GM12878 (cell line): ENCODE measurements around the gene STK17A. TPM values are rescaled to one million over a fixed set of nuclear protein-coding genes. Genes with fewer than 3 reads are reported as not detected.

Source experiments
- E2F8 ChIP-seq: fragments of 450-650 bp; IDR thresholded peaks from 2 replicates; pipeline ENCODE4 v1.6.1; 2018; ENCODE audit warnings: mild to moderate bottlenecking, low read depth, moderate library complexity; ENCODE audit not compliant: partially characterized antibody
- IRF5 ChIP-seq: fragments of 450-650 bp; IDR thresholded peaks from 2 replicates; pipeline ENCODE4 v1.6.1; 2017; ENCODE audit warnings: borderline replicate concordance
- KLF5 ChIP-seq: fragments of 450-650 bp; IDR thresholded peaks from 2 replicates; pipeline ENCODE4 v1.6.1; 2014; ENCODE audit warnings: mild to moderate bottlenecking; ENCODE audit not compliant: partially characterized antibody
- MTA2 ChIP-seq: fragments of 450-650 bp; IDR thresholded peaks from 2 replicates; pipeline ENCODE4 v1.6.1; 2016; ENCODE audit warnings: low read depth, mild to moderate bottlenecking, moderate library complexity
- NFIC ChIP-seq: IDR thresholded peaks from 2 replicates; pipeline ENCODE4 v1.6.1; 2012; ENCODE audit warnings: low read depth, mild to moderate bottlenecking, inconsistent platforms, low read length, moderate library complexity
- POLR2A ChIP-seq: IDR thresholded peaks from 2 replicates; pipeline ENCODE4 v1.6.1; 2011; ENCODE audit warnings: low read depth, mild to moderate bottlenecking, low read length
- RAD21 ChIP-seq: IDR thresholded peaks from 2 replicates; pipeline ENCODE4 v1.6.1; 2011; ENCODE audit warnings: mild to moderate bottlenecking, low read depth, low read length, moderate library complexity; ENCODE audit not compliant: insufficient read depth
- RAD51 ChIP-seq: fragments of 450-650 bp; IDR thresholded peaks from 2 replicates; pipeline ENCODE4 v1.6.1; 2016; ENCODE audit warnings: moderate library complexity, mild to moderate bottlenecking, inconsistent platforms
- RUNX3 ChIP-seq: IDR thresholded peaks from 2 replicates; pipeline ENCODE4 v1.6.1; 2012; ENCODE audit warnings: low read length, inconsistent platforms
- SIX5 ChIP-seq: IDR thresholded peaks from 2 replicates; pipeline ENCODE4 v1.6.1; 2011; ENCODE audit warnings: mild to moderate bottlenecking, low read depth, low read length, moderate library complexity; ENCODE audit not compliant: severe bottlenecking
- SPI1 ChIP-seq: IDR thresholded peaks from 2 replicates; pipeline ENCODE4 v1.6.1; 2011; ENCODE audit warnings: low read depth, mild to moderate bottlenecking, low read length, moderate library complexity, borderline replicate concordance; ENCODE audit not compliant: insufficient read depth
- SREBF1 ChIP-seq: IDR thresholded peaks from 2 replicates; pipeline ENCODE4 v1.6.1; 2012; ENCODE audit warnings: mild to moderate bottlenecking, low read length
- SREBF2 ChIP-seq: IDR thresholded peaks from 2 replicates; pipeline ENCODE4 v1.6.1; 2012; ENCODE audit warnings: mild to moderate bottlenecking, low read length
- SUPT20H ChIP-seq: IDR thresholded peaks from 2 replicates; pipeline ENCODE4 v1.6.1; 2011; ENCODE audit warnings: low read depth, mild to moderate bottlenecking, low read length, moderate library complexity, borderline replicate concordance; ENCODE audit not compliant: control insufficient read depth
- TCF3 ChIP-seq: IDR thresholded peaks from 2 replicates; pipeline ENCODE4 v1.6.1; 2012; ENCODE audit warnings: low read depth, mild to moderate bottlenecking, low read length, borderline replicate concordance; ENCODE audit not compliant: insufficient read depth
- ZBTB11 ChIP-seq: fragments of 450-650 bp; formaldehyde crosslinking; IDR thresholded peaks from 2 replicates; pipeline ENCODE4 v1.5.0; 2022; ENCODE audit warnings: mild to moderate bottlenecking, missing genetic modification characterization
- ZZZ3 ChIP-seq: IDR thresholded peaks from 2 replicates; pipeline ENCODE4 v1.6.1; 2011; ENCODE audit warnings: low read depth; ENCODE audit not compliant: control insufficient read depth, insufficient read length
- polyA plus RNA-seq, 11 experiments: library from polyadenylated mRNA; depleted of rRNA in 4 of 11; unstranded in 6 of 11; stranded (reverse) in 5 of 11; fragments of >200 nt; fragmentation: Nextera tagmentation in 4 of 11; fragmentation: Illumina TruSeq in 1 of 11; extraction: Ambion mirVana in 4 of 11; extraction: Trizol in 1 of 11; gene quantifications; 1 replicate in 1 of 11; 2 replicates in 10 of 11; pipeline versions ENCODE4 v1.2.1 to v1.2.3, GENCODE V29; 2011 to 2016; ENCODE audit warnings: inconsistent platforms in 2 of 11, missing spikeins in 2 of 11, low read depth in 1 of 11
- total RNA-seq, 4 experiments: library from RNA; depleted of rRNA in 3 of 4; stranded (reverse); fragments of >200 nt in 3 of 4; fragmentation: Illumina TruSeq in 1 of 4; extraction: Trizol in 1 of 4; gene quantifications; 2 replicates each; pipeline versions ENCODE4 v1.2.1 to v1.2.3, GENCODE V29; 2013 to 2021
- TF ChIP-seq, protein P1 (sequence below): fragments of 450-650 bp; formaldehyde crosslinking; IDR thresholded peaks from 2 replicates; pipeline ENCODE4 v1.4.0; 2020; ENCODE audit warnings: mild to moderate bottlenecking, moderate library complexity

The STK17A gene
- total and polyA plus RNA-seq, 10 of the 15 experiments (the other 5 are each of a cell fraction or from before 2014, with no cell fraction given) = 18.5 to 91.6 (median 70.8) TPM

DNA sequence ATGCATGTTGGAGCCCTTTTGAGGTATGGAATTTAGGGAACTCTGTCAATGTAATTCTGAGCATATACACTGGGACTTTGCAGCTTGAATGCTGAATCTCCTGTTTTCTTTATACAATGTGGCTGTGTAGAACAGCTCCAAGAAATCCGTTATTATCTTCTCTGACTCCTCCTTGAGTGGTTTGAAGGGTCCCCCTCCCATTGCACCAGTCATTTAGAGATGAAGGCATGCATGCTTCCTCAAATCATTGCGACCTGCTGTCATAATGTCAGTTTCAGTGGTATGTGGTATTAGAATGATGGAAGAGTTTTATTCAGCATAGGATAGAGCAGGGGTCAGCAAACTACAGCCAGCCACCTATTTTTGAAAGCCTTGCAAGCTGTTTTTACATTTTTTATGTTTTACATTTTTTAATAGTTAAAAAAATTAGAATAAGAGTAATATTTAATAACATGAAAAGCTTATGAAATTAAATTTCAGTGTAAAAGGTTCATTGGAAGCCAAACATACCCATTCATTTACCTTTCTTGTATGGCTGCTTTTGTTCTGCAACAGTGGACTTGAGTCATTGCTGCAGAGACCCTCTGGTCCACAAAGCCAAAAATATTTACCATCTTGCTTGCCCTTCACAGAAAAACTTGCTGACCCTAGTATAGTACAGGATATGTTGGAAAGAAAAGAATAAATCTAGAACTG is 8.1 kb downstream of the STK17A start (continued):
- TF ChIP-seq SUPT20H = no peak
- peak; percentile 89; the same call in 1 of the 2 replicates for TF ChIP-seq TCF3
- peak; percentile 100 for TF ChIP-seq NFIC
- TF ChIP-seq KLF5 = no peak
- TF ChIP-seq E2F8 = no peak
- no peak for TF ChIP-seq SREBF1
- no peak for TF ChIP-seq SREBF2
- TF ChIP-seq MTA2 = peak; percentile 96
- TF ChIP-seq RAD21 = 0 out of 2 replicates have a peak, but pooled peaks have one; percentile 13
- TF ChIP-seq, protein P1, sequence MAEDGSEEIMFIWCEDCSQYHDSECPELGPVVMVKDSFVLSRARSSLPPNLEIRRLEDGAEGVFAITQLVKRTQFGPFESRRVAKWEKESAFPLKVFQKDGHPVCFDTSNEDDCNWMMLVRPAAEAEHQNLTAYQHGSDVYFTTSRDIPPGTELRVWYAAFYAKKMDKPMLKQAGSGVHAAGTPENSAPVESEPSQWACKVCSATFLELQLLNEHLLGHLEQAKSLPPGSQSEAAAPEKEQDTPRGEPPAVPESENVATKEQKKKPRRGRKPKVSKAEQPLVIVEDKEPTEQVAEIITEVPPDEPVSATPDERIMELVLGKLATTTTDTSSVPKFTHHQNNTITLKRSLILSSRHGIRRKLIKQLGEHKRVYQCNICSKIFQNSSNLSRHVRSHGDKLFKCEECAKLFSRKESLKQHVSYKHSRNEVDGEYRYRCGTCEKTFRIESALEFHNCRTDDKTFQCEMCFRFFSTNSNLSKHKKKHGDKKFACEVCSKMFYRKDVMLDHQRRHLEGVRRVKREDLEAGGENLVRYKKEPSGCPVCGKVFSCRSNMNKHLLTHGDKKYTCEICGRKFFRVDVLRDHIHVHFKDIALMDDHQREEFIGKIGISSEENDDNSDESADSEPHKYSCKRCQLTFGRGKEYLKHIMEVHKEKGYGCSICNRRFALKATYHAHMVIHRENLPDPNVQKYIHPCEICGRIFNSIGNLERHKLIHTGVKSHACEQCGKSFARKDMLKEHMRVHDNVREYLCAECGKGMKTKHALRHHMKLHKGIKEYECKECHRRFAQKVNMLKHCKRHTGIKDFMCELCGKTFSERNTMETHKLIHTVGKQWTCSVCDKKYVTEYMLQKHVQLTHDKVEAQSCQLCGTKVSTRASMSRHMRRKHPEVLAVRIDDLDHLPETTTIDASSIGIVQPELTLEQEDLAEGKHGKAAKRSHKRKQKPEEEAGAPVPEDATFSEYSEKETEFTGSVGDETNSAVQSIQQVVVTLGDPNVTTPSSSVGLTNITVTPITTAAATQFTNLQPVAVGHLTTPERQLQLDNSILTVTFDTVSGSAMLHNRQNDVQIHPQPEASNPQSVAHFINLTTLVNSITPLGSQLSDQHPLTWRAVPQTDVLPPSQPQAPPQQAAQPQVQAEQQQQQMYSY (CRISPR knock-in tag) = no peak
- peak; percentile 80 for TF ChIP-seq SPI1
- no peak for TF ChIP-seq ZZZ3
- TF ChIP-seq RUNX3 = peak; percentile 100
- no peak; the same call in 1 of the 2 replicates for TF ChIP-seq POLR2A
- TF ChIP-seq ZBTB11 = no peak
- TF ChIP-seq RAD51 = no peak
- no peak for TF ChIP-seq IRF5
- TF ChIP-seq SIX5 = no peak
